Retinal pigment epithelial cell (primary cell): ENCODE results near the gene UBASH3B.

ENCODE experiments used
- DNase-seq: peaks from one replicate; pipeline ENCODE4 v3.0.0-alpha.2; 2010; ENCODE audit warnings: low read depth
- H3K4me3 ChIP-seq: 2 replicates; pipeline ENCODE4 v1.5.1; 2011; ENCODE audit warnings: mild to moderate bottlenecking, low read length, control low read depth, moderate library complexity
- CTCF ChIP-seq: conservative IDR thresholded peaks from 2 replicates; pipeline ENCODE4 v1.5.1; 2011; ENCODE audit warnings: low read depth, low read length, control low read depth, inconsistent platforms

Gene UBASH3B

GRCh38 chr11:122832721-122833470 is 177.4 kb downstream of the UBASH3B start:
- no peak for DNase-seq
- H3K4me3 ChIP-seq, result no peak overlapping the region
- TF ChIP-seq CTCF, result no peak

- no peak for TF ChIP-seq CTCF
- DNase-seq, result no peak
- H3K4me3 ChIP-seq, result no peak overlapping the region
These were observed 178.4 kb downstream of the UBASH3B start for GRCh38 chr11:122833846-122834464.

GRCh38 chr11:122836916-122837315 is 181.4 kb downstream of the UBASH3B start:
- no peak for TF ChIP-seq CTCF
- no peak overlapping the region for H3K4me3 ChIP-seq
- DNase-seq, result no peak

- no peak for DNase-seq
- no peak for TF ChIP-seq CTCF
- no peak overlapping the region for H3K4me3 ChIP-seq
These were observed 182.2 kb downstream of the UBASH3B start for GRCh38 chr11:122837528-122838346.

DNA sequence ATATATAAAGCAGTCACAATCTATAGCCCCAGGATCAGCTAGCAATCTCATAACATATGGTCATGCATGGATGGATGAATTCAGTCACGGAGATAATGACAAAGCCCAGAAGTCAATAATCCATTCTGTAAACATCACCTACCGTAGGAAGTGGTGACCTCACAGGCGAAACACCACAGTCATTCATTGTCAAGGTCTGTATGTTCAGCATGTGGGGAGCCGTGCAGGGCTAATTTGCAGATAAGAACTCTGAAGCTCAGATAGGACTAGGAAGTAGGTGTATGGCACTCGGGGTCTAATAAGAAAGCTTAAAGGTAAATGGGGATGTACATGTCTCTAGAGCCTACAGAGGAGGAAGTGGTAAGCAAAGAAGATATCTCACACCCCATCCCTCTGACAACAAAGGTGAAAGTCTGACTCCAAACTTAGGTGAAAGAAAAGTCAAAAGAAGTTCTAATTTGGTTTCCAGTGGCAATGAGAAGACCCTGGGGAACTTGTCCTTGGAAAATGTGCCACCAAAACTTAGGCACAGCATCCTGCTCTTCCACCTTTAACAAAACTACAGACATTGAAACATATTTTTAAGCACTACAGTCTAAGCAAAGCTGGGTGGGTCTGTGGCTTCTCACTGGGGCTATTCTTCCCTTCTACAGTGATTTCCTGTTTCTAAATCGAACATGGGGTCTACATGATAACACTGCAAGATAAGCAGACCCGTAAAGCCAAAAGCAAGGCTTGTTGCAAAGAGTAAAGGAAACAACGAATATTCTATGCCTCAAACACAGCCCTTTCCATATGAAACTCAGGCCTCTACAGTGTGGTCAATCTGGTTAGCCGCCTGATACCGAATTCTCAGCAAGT is 188.0 kb downstream of the UBASH3B start:
- no peak overlapping the region for H3K4me3 ChIP-seq
- no peak for TF ChIP-seq CTCF
- DNase-seq, result no peak

DNA sequence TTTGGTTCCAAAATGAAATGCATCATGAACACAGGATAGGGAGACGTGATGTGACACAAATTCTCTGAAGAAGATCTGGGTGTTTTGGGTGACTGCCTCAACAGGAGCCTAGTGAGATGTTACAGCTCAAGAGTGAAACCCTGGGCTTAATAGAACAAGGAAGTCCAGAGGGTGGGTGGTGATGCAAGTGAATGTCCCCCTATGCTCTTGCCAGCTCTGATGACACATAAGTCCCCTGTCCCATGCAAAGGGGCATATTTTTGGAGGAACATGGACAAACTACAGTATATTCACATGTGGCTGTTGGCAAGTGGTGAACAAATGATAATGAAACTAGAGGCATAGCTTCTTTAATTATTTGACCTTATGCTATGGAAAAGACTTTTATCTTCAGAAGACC is 191.9 kb downstream of the UBASH3B start:
- H3K4me3 ChIP-seq, result no peak overlapping the region
- no peak for DNase-seq
- no peak for TF ChIP-seq CTCF
